Cardiac muscle cell (in vitro differentiated cells and primary cell): ENCODE results near the gene INS. TPM values are rescaled to one million over a fixed set of nuclear protein-coding genes. Genes with fewer than 3 reads are reported as not detected.

Experiments
- DNase-seq, 2 donors: peaks; one replicate each; pipeline versions ENCODE4 v3.0.0 to v3.0.0-alpha.2; 2010 to 2017; ENCODE audit warnings: low read depth in 1 of 2, low spot score in 1 of 2
- H3K27ac ChIP-seq: fragments of 200-600 bp; sonication (generic); 2 replicates; pipeline ENCODE4 v1.5.1; 2016
- H3K27me3 ChIP-seq: fragments of 200-600 bp; sonication (generic); 2 replicates; pipeline ENCODE4 v1.6.0; 2016; ENCODE audit warnings: control low read depth
- H3K36me3 ChIP-seq: fragments of 200-600 bp; sonication (generic); 2 replicates; pipeline ENCODE4 v1.5.1; 2016; ENCODE audit warnings: control low read depth
- H3K4me1 ChIP-seq: fragments of 200-600 bp; sonication (generic); 2 replicates; pipeline ENCODE4 v1.8.1; 2017; ENCODE audit warnings: low read depth, mild to moderate bottlenecking, mixed run types
- H3K4me3 ChIP-seq: fragments of 200-600 bp; sonication (generic); 2 replicates; pipeline ENCODE4 v1.5.1; 2016; ENCODE audit warnings: mild to moderate bottlenecking
- H3K9me3 ChIP-seq: fragments of 200-600 bp; sonication (generic); 2 replicates; pipeline ENCODE4 v1.5.1; 2017; ENCODE audit warnings: low read depth, mild to moderate bottlenecking, control low read depth
- polyA plus RNA-seq: library from polyadenylated mRNA; unstranded; fragments of >200 nt; fragmentation: Nextera tagmentation; extraction: Ambion mirVana; gene quantifications from 2 replicates; pipeline ENCODE4 v1.2.1, GENCODE V29; 2016
- total RNA-seq: library from RNA; depleted of rRNA; stranded (reverse); fragments of >200 nt; gene quantifications from 2 replicates; pipeline ENCODE4 v1.2.3, GENCODE V29; 2016
- TF ChIP-seq, protein P1 (sequence below): IDR thresholded peaks from 2 replicates; pipeline ENCODE4 v1.5.1; 2012; ENCODE audit warnings: low read depth, mild to moderate bottlenecking, low read length

INS gene
- total and polyA plus RNA-seq, 2 experiments from 2014 or later = not detected

DNA sequence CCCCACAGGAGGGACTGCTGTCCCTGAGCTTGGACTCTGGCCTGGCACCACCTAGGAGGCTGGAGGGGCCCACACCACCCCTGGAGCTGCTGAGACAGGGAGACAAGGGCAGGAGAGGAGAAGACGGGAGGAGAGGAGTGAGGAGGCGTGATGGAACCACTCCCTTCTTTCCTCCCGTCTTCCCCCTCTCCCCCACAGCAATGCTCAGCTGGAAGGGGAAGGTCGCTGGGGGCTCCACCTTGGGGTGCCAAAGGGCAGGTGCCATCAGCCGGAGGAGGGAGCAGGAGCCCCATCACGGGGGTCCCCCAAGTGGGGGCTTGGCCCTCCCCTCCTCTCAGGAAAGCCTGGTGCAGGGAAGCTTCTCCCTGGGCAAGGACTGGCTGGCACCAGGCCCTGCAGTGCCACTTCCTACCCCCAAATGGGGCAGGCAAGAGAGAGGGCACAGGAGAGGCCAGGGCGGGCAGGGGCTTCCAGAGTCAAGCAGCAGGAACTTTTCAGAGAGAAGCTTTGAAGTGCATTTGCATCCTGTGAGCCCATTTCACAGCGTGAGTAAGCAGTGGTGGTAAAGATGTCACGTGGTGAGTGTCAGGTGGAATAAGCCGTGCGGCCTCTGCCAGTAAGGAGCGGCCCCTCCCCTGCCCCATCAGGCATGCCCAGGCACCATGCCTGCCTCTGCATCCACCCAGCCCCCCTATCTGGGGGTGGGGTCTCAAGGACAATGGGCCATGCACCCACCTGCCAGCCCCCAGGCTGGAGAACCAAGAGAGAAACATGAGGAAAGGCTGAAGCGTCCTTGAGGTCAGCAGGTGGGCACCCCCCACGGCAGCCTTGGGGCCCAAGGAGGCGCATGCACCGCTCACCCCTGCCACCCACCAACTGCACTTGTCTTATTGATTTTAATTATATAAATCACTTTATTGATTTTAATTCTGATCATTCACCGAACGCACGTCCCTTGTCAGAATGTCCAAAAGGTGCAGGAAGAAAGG, 26.7 kb downstream of the INS start:
- no peak for DNase-seq
- Histone ChIP-seq H3K4me3 (no peak overlapping the region), H3K4me1 (no peaks in the 10 kb centered on the region), H3K36me3 (no peaks in the 10 kb centered on the region), H3K27me3 (peaks cover 21% of the 10 kb centered on the region), H3K9me3 (no peaks in the 10 kb centered on the region), H3K27ac (no peak overlapping the region)
- TF ChIP-seq, protein P1, sequence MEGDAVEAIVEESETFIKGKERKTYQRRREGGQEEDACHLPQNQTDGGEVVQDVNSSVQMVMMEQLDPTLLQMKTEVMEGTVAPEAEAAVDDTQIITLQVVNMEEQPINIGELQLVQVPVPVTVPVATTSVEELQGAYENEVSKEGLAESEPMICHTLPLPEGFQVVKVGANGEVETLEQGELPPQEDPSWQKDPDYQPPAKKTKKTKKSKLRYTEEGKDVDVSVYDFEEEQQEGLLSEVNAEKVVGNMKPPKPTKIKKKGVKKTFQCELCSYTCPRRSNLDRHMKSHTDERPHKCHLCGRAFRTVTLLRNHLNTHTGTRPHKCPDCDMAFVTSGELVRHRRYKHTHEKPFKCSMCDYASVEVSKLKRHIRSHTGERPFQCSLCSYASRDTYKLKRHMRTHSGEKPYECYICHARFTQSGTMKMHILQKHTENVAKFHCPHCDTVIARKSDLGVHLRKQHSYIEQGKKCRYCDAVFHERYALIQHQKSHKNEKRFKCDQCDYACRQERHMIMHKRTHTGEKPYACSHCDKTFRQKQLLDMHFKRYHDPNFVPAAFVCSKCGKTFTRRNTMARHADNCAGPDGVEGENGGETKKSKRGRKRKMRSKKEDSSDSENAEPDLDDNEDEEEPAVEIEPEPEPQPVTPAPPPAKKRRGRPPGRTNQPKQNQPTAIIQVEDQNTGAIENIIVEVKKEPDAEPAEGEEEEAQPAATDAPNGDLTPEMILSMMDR = no peak

DNA sequence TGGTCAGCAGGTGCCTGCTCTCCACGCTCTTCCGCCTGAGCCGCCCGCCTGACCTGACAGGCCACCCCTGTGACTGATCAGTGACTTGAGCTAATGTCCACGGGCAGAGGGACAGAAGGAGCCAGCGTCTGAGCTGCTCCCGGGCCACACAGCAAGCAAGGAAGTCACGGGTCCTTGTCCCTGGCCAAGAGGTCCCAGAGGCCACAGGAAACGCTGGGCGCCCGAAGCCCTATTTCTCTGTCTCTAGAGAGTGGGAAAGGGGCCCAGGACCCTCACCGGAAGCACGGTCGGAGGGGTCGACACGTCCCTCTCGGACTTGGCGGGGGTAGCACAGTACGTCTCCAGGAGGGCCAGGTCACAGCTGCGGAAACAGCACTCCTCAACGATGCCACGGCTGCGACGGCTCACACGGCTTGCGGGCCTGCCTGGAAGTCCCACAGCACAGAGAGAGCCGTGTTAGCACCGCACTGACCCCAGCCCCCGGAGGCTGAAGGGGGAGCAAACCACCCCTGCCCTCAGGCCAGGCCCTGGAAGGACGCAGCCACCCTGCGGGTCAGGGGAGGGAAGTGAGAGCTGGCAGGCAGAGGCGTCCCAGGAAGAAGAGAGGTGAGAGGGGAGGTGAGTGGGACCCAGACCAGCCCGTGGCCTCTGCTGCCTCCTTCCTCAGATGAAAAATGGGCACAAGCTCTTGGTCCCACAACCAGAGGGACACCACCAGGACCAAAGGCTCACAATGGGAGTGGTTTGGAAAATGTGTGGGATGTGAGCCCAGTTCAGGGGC, 27.6 kb downstream of the INS start:
- H3K9me3 ChIP-seq = no peaks in the 10 kb centered on the region
- H3K27me3 ChIP-seq = peaks cover 12% of the 10 kb centered on the region
- TF ChIP-seq, protein P1 = no peak
- no peak overlapping the region for H3K27ac ChIP-seq
- H3K4me3 ChIP-seq = no peak overlapping the region
- H3K4me1 ChIP-seq = no peaks in the 10 kb centered on the region
- H3K36me3 ChIP-seq = no peaks in the 10 kb centered on the region
- DNase-seq = no peak

DNA sequence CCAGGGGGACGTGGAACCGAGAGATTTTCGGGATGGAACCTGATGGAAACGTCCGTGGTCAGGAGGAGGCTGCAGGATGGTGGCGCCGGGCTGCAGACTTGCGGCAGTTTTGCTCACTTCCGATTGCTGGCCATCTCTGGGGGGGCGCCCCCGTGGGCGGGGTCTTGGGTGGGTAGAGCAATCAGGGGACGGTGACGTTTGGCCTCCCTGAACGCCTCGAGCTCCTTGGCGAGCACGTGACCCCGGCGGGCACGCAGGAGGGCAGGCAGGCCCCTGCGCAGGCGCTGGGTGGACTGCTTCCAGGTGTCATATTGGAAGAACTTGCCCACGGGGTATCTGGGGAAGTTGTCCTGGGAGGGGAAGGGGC, 28.2 kb downstream of the INS start:
- Histone ChIP-seq H3K36me3 (no peaks in the 10 kb centered on the region), H3K27ac (no peak overlapping the region), H3K9me3 (no peaks in the 10 kb centered on the region), H3K27me3 (peaks cover 6% of the 10 kb centered on the region), H3K4me1 (no peaks in the 10 kb centered on the region), H3K4me3 (no peak overlapping the region)
- DNase-seq = no peak
- TF ChIP-seq, protein P1 = no peak

DNA sequence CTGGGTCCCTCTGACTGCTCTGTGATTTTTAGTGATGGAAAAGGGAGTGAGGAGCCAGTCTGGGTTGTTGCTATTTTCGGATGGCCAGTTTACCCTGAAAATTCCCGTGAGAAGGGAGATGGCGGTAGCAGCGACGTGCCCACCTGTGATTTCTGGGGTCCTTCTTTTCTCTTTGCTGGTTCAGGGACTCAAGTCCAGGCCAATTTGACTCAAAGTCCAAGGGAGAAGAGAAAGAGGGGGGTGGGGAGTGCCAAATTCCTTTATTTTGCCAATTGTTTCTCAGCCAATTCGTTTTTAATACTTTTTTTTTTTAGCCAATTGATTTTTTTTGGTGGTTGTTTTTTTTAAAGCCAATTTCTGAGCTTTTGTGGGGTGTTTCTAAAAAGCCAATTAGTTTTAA, 28.8 kb downstream of the INS start:
- peaks cover under 1% of the 10 kb centered on the region for H3K27me3 ChIP-seq
- H3K4me3 ChIP-seq = no peak overlapping the region
- H3K4me1 ChIP-seq = no peaks in the 10 kb centered on the region
- TF ChIP-seq, protein P1 = no peak
- DNase-seq = no peak
- no peaks in the 10 kb centered on the region for H3K9me3 ChIP-seq
- H3K36me3 ChIP-seq = no peaks in the 10 kb centered on the region
- H3K27ac ChIP-seq = no peak overlapping the region

DNA sequence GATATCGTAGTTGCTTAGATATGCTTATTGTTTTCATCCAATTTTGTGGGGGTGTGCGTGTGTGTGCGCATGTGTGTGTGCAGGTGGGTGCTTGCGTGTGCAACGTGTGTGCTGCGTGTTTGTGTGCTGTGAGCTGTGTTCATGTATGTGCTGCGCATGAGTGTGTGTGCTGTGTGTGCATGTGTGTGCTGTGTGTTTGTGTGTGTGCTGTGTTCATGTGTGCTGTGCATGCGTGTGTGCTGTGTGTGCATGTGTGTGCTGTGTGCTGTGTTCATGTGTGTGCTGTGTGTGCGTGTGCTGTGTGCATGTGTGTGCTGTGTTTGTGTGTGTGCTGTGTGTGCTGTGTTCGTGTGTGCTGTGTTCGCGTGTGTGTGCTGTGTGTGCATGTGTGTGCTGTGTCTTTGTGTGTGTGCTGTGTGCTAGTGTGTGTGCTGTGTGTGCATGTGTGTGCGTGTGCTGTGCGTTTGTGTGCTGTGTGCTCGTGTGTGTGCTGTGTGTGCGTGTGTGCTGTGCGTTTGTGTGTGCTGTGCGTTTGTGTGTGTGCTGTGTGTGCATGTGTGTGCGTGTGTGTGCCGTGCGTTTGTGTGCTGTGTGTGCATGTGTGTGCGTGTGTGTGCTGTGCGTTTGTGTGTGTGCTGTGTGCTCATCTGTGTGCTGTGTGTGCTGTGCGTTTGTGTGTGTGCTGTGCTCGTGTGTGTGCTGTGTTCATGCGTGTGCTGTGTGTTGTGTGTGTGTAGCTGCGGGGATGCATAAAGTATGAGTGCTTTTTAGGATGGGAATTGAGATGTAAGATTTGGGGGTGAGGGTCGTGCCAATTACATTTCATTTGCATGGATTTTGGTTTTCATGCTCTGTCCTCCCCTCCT, 29.4 kb downstream of the INS start:
- DNase-seq = no peak
- Histone ChIP-seq H3K27me3 (no peaks in the 10 kb centered on the region), H3K4me1 (no peaks in the 10 kb centered on the region), H3K4me3 (no peak overlapping the region), H3K27ac (no peak overlapping the region), H3K36me3 (no peaks in the 10 kb centered on the region), H3K9me3 (no peaks in the 10 kb centered on the region)
- TF ChIP-seq, protein P1 = no peak
